GM12865 (cell line): ENCODE measurements around the gene TBRG4.

ENCODE experiments used
- DNase-seq: peaks from one replicate; pipeline ENCODE4 v3.0.0; 2010; ENCODE audit warnings: low read depth
- H3K4me3 ChIP-seq: 2 replicates; pipeline ENCODE4 v1.5.1; 2011; ENCODE audit warnings: mild to moderate bottlenecking, low read depth, low read length, control low read depth
- CTCF ChIP-seq: IDR thresholded peaks from 2 replicates; pipeline ENCODE4 v1.5.1; 2011; ENCODE audit warnings: low read length, control low read depth, low read depth, inconsistent platforms; ENCODE audit not compliant: insufficient read depth; ENCODE audit errors: missing control alignments

Gene TBRG4

GRCh38 chr7:45151131-45151684 is 39.7 kb upstream of the TBRG4 start:
- H3K4me3 ChIP-seq = no peak overlapping the region
- no peak for DNase-seq
- TF ChIP-seq CTCF = no peak

- no peak overlapping the region for H3K4me3 ChIP-seq
- no peak for DNase-seq
- no peak for TF ChIP-seq CTCF
These were observed 38.7 kb upstream of the TBRG4 start for GRCh38 chr7:45150199-45150598.

GRCh38 chr7:45149606-45150005 is 38.1 kb upstream of the TBRG4 start:
- TF ChIP-seq CTCF = no peak

GRCh38 chr7:45148653-45148973 is 37.1 kb upstream of the TBRG4 start:
- no peak for DNase-seq
- TF ChIP-seq CTCF = no peak
- H3K4me3 ChIP-seq = no peak overlapping the region

More at GRCh38 chr7:45149606-45150005, 38.1 kb upstream of the TBRG4 start:
- H3K4me3 ChIP-seq = no peak overlapping the region
- DNase-seq = no peak

- DNase-seq = no peak
- TF ChIP-seq CTCF = no peak
- no peak overlapping the region for H3K4me3 ChIP-seq
These were observed 36.6 kb upstream of the TBRG4 start for GRCh38 chr7:45147858-45148652.

GRCh38 chr7:45146531-45147379 is 35.3 kb upstream of the TBRG4 start:
- DNase-seq = no peak

More at GRCh38 chr7:45146531-45147379, 35.3 kb upstream of the TBRG4 start:
- no peak for TF ChIP-seq CTCF
- no peak overlapping the region for H3K4me3 ChIP-seq
